NCI-H128 (cell line): ENCODE results near the gene HOXB2.
"Not testable (repeated sequence)": the region's sequence is repeated elsewhere in the genome, so short reads cannot be mapped to it uniquely, and the experiment has no call there.

ENCODE experiments used
- DNase-seq: peaks from one replicate; lab custom pipeline; 2025; ENCODE audit not compliant: unreplicated experiment; lab: John Stamatoyannopoulos, UW

Gene HOXB2

GRCh38 chr17:48542114-48542656, 2.7 kb downstream of the HOXB2 start:
- DNase-seq, result no peak

- DNase-seq, result no peak
These were observed 3.3 kb downstream of the HOXB2 start for GRCh38 chr17:48541577-48542113.

DNA sequence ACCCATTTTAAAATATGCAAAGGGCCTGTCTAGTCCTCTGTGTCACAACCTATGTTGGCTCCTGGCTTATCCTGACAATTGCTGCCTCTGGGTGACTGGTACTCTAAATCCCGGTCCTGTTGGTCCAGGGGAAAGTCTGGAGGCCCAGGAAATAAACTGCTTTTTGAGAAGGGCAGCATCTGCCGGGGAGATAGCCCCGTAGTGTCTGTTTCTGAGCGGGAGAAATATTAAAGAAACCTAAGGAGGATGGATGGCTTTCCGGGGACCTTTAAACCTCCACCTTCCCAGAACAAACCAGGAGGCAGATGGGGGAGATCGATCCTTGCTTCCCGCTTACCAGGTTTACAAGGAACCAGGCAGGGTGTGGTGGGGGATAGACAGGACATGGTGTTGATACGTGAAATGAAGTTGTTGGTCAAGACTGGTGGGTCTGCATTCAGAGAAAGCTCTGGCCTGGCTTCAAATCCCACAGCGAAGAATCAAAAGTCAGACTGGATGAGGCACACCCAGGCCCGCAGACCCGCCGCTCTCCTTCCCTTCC, 3.8 kb downstream of the HOXB2 start:
- no peak for DNase-seq

GRCh38 chr17:48540213-48540612, 4.7 kb downstream of the HOXB2 start:
- no peak for DNase-seq

GRCh38 chr17:48539177-48539576, 5.7 kb downstream of the HOXB2 start:
- DNase-seq, result no peak

DNA sequence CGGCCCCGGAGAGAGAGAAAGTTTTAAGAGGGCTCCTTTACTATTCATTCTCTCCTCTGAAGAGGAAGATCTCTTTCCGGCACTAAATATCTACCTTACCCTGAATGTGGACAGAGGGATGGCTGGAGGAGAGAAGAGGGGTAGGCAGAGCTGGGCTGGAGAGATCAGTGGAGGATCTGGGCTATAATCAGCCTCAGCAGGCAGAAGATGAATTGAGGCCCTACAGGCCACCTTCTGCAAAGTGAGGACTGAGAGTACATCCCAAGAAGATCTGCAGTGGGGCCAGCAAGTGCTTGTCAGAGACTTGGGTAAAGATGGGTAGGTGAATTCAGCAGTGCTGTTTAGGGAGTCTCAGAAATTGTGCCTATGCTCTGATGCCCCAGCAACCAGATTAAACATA, 7.6 kb downstream of the HOXB2 start:
- no peak for DNase-seq

DNA sequence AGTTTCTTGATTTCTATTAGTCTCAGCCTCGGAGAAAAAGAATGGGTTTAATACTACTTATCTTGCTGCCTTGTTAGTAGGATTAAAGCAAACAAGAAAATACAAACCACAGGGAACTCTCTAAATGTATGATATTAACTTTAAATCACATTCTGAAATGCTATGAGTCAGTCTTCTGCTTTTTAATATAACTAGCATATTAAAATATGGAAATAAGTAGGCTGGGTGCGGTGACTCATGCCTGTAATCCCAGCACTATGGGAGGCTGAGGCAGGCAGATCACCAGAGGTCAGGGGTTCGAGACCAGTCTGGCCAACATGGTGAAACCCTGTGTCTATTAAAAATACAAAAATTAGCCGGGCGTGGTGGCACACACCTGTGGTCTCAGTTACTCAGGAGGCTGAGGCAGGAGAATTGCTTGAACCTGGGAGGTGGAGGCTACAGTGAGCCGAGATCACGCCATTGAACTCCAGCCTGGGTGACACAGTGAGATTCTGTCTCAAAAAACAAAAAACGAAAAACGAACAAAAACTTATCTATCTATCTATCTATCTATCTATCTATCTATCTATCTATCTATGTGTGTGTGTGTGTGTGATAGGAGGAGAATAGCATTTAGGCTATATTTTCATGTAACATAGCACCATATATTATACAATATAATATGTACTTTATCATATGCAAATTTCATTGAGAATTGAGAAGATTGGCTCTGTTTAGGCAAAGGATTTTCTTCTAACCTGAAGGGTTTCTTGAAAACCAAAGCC, 8.9 kb downstream of the HOXB2 start:
- not testable (repeated sequence) for DNase-seq

DNA sequence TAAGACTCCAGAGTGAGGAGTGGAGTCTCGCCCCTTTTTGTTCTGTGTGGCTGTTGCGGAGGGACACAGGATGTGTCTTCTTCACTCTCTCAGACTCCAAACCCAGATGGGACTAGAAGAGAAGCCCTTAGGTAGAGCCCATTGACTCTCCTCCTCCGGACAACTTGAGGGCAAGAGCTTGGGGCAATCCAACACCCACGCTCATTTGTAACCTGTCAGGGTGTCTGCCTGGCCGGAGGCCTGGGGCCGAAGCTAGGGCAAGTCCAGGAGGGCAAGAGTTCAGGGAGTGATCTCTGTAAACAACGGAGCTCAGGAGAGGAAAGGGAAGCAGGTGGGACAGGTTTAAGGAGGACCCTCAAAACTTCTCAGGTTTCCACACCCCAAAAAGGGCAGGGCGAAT, 12.6 kb downstream of the HOXB2 start:
- DNase-seq, result no peak

DNA sequence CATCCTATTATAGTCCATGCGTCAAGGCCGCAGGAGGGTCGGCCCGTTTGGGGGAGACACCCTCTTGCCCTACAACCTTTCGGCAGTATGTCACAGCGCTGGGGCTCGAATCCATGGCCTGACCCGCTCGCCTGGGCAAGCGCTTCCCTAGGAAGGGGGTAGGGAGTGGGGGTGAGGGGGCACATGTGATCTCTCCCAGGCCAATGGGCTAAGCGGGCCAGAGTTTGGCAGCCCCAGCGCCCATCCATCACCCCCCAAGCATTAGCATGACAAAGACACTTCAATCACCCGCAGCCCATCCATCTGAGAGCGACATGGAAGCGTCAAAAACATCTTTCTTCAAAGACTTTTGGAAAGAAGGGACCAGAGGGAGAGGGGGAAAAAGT, 14.0 kb downstream of the HOXB2 start, which contains the start of gene HOXB1:
TSS of gene HOXB1 (minus strand) at position 125 of the 386 bp plus-strand sequence. CDS start at position 18, 107 bp downstream.
- DNase-seq, result no peak

GRCh38 chr17:48530208-48530886, 14.6 kb downstream of the HOXB2 start:
- DNase-seq, result no peak

- no peak for DNase-seq
These were observed 15.3 kb downstream of the HOXB2 start for GRCh38 chr17:48529683-48530009.

DNA sequence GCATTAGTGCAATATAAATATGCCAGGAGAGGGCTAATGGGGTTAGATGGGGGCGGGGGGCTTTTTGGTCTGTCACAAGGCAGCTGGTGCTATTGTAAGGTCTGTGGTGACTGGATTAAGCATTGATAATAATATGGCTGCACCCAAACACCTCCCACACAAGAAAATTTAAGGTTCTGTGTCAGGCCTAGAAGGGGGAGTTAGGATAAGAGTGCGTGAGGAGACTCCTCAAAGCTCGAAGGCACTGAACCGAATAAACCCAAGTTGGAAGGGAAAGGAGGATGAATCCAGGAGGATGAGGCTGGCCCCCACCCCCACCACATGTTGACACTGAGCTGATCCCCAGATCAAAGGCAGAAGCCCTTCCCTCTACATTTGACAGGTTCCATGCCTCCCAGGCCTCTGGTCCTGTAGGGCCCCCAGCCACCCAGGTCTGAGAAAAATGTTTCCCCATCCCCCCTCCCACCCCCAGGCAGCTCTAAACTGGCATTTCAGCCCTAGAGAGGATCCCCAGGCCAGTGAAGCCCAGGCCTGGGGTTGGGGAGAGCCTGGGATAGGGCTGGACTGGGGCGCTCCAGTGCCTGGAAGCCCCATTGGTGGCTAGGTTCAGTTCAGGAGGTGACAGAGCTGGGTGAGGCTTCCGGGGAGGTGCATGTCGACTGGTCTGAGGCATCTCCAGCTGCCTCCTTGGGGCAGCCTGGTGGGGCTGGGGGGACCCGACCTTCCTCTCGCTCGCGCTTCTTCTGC, 15.8 kb downstream of the HOXB2 start:
- no peak for DNase-seq

- DNase-seq, result no peak
These were observed 16.6 kb downstream of the HOXB2 start for GRCh38 chr17:48528153-48528935.

DNA sequence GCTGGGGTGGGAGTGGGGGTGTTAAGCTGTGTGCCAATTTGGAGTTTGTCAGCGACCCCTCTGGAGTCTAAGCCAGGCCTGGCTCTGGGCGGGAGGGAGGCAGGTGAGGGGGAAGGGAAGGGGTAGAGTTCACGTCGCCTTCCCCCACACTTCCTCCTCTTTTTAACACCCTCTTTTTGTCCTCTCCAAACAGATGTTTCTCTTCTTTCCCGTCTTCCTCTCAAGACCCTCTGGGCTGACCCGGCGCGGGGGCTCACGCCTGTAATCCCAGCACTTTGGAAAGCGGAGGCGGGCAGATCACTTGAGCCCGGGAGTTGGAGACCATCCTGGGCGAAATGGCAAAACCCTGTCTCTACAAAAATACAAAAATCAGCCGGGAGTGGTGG, 17.4 kb downstream of the HOXB2 start:
- no peak for DNase-seq

DNA sequence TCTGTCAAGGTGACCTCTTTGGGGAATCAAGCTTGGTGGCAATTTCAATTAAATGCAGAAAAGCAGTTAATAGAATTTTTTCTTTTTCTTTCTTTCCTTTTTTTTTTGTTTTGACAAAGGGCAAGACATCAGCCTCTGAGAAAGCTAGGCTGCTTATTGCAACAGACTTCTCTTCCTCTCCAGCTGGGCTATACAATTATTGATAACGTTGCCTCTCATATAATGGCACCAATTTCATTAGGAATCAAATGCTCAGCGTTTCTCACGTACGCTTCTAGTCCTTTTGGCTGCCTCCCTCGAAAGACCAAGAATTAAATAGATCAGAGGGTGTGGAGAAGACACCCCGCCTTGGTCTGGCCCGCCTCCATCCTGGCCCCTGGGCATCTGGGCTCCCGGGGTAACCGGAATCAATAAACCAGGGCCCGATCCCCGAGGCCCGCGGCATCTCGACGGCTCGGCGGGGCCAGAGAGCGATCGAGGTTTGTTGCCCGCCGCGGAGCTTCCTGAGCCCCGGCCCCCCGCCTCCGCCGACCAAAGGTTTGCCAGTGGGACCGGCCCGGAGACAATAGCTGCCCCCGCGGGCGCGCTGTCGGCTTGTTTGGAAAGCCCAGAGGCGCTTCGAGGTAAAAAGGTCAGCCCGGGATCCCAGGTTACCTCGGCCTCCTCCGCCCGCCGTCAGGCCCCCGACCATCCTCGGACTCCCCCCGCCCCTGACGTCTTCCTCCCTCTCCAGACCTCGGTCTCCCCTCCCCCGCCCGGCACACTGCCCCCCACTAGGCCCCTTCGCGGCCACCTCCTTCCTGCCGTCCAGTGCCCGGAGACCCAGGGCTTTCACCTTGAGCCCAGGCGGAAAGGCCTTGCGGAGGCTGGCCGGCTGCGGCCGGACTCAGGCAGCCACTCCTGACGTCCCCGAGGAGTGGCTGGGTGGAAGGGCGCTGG, 18.0 kb downstream of the HOXB2 start:
- no peak for DNase-seq

GRCh38 chr17:48523010-48523409, 21.9 kb downstream of the HOXB2 start:
- DNase-seq, result no peak

- DNase-seq, result no peak
These were observed 22.8 kb downstream of the HOXB2 start for GRCh38 chr17:48522031-48522653.

DNA sequence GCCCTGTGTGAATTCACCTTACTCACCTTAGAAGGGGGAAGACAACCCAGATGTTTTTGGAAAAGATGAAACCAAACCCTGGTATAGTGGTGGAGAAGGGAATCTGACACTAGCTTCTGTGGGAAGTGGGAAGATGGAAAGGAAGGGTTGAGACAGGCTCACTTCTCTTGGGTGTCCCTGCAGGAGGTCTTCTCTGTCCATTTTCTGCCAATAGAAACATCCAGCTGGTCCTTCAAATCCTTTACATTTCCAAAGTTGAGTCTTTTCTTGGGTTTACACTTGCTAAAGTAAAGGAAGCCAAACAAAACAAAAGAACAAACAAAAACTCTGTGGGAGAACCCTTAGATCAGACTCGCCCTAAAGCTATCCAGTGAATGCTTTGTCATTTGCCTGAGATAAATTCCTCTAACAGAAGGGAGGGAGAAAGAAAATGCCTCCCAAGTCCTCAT, 24.3 kb downstream of the HOXB2 start:
- DNase-seq, result no peak

DNA sequence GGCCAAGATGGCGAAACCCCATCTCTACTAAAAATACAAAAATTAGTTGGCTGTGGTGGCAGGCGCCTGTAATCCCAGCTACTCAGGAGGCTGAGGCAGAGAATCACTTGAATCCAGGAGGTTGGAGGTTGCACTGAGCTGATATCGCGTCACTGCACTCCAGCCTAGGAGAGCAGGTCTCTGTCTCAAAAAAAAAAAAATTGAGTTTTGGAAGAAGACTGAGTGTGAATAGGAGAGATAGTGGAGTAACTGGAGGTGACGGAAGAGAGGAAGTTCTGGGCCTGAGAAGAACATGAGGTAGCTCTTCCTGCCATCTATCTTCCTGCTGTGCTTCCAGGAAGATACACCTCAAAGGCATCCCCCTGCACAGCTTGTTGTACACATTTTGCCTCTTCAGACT, 25.5 kb downstream of the HOXB2 start:
- no peak for DNase-seq
